Astrocyte of the spinal cord (primary cell): ENCODE measurements around the gene RGS17.

ENCODE experiments used
- DNase-seq: peaks from one replicate; pipeline ENCODE4 v3.0.0; 2011; ENCODE audit warnings: low read depth, low spot score
- H3K4me3 ChIP-seq: 2 replicates; pipeline ENCODE4 v1.5.1; 2011; ENCODE audit warnings: low read depth, mild to moderate bottlenecking, low read length, moderate library complexity
- CTCF ChIP-seq: IDR thresholded peaks from 2 replicates; pipeline ENCODE4 v1.5.1; 2012; ENCODE audit warnings: low read depth, mild to moderate bottlenecking, low read length, inconsistent platforms
- in situ Hi-C: cut with HindIII; loops from 2 replicates; pipeline ENCODE4 v1.10.0; 2017; ENCODE audit warnings: low sequenced_read_pairs

The RGS17 gene

GRCh38 chr6:153076431-153076830, 54.7 kb downstream of the RGS17 start:
- DNase-seq: no peak
- no peak overlapping the region for H3K4me3 ChIP-seq
- no peak for TF ChIP-seq CTCF
- in situ Hi-C loops: no loop called here

- in situ Hi-C loops: no loop called here
- no peak for DNase-seq
Observed at GRCh38 chr6:153074761-153075160, 56.3 kb downstream of the RGS17 start.

GRCh38 chr6:153073841-153074240, 57.2 kb downstream of the RGS17 start:
- DNase-seq: no peak
- no peak overlapping the region for H3K4me3 ChIP-seq
- TF ChIP-seq CTCF: no peak
- in situ Hi-C loops: no loop called here

More at GRCh38 chr6:153074761-153075160, 56.3 kb downstream of the RGS17 start:
- no peak overlapping the region for H3K4me3 ChIP-seq
- no peak for TF ChIP-seq CTCF

GRCh38 chr6:153070756-153071155, 60.3 kb downstream of the RGS17 start:
- DNase-seq: no peak
- no peak for TF ChIP-seq CTCF
- in situ Hi-C loops: no loop called here
- no peak overlapping the region for H3K4me3 ChIP-seq

GRCh38 chr6:153069897-153070296, 61.2 kb downstream of the RGS17 start:
- no peak for TF ChIP-seq CTCF

GRCh38 chr6:153065222-153065621, 65.9 kb downstream of the RGS17 start:
- no peak overlapping the region for H3K4me3 ChIP-seq
- DNase-seq: no peak
- in situ Hi-C loops: no loop called here
- no peak for TF ChIP-seq CTCF

More at GRCh38 chr6:153069897-153070296, 61.2 kb downstream of the RGS17 start:
- DNase-seq: no peak
- no peak overlapping the region for H3K4me3 ChIP-seq
- in situ Hi-C loops: no loop called here

- DNase-seq: no peak
- no peak overlapping the region for H3K4me3 ChIP-seq
- TF ChIP-seq CTCF: no peak
- in situ Hi-C loops: no loop called here
Observed at GRCh38 chr6:153063936-153064335, 67.1 kb downstream of the RGS17 start.
